Measurements from ENCODE around the gene DDAH1.

The DDAH1 gene

DNA sequence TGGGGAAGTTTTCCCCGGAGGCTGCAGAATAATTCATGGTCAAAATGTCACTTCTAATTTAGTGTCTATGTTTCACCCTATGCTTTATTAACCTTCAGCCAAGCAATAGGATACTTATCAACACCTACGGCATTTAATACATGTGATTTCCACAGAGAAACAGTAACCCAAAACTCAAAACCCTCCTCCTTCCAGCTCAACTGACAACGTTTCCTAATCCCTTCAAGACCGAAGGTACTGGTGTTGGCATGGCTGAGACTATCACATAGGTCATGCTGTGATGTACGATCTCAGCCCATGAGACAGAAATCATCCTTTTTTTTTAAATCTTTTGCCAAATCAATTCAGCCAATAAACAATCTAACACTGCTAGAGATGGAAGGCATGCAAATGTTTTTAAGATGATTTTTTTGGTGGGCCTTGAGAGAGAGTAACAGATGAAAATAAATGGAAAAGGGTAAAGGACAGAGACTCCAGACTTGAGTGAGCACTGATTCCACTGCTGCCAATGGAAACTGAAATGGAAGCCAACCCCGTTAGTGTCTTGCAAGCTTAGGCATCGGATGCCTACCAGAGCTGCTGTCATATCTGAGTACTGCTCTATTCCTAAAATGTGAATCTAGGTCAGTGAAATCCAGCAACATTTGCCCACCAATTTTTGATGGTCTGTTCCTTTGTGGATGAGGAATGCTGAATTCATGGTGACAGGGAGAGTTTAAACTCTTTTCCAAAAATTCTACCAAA lies 125.1 kb downstream of the DDAH1 start:
- TF ChIP-seq, protein P1, sequence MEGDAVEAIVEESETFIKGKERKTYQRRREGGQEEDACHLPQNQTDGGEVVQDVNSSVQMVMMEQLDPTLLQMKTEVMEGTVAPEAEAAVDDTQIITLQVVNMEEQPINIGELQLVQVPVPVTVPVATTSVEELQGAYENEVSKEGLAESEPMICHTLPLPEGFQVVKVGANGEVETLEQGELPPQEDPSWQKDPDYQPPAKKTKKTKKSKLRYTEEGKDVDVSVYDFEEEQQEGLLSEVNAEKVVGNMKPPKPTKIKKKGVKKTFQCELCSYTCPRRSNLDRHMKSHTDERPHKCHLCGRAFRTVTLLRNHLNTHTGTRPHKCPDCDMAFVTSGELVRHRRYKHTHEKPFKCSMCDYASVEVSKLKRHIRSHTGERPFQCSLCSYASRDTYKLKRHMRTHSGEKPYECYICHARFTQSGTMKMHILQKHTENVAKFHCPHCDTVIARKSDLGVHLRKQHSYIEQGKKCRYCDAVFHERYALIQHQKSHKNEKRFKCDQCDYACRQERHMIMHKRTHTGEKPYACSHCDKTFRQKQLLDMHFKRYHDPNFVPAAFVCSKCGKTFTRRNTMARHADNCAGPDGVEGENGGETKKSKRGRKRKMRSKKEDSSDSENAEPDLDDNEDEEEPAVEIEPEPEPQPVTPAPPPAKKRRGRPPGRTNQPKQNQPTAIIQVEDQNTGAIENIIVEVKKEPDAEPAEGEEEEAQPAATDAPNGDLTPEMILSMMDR (conservative IDR thresholded peaks at IDR 0.05; ENCODE audit: low read depth): no peak

DNA sequence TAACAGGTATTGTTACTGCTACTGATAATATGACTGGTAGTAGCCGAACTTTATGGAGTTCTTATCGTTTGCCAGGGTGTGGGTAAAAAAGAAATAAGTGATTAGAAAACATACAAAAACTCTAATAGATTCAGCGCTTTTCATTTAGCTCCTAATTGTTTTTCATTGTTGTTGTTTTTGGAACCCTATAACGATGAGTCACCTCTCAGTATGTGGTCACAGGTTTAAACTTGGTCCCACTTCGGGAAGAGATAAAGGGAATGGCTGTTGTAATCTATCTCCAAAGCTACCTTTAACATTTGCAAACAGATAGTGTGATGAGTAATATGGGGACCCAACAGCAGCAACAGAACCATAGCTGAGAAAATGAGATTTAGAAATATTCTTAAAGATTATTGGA lies 125.9 kb downstream of the DDAH1 start:
- TF ChIP-seq, protein P1 (conservative IDR thresholded peaks at IDR 0.05; ENCODE audit: low read depth): no peak
- DNase-seq (ENCODE audit: low spot score): peak; percentile 39
- ChIA-PET POLR2A (ENCODE audit: low non-redundant PET) (no interaction called here), CTCF (interaction anchor here (0.6 to 0.7 kb wide), 2 partner anchors 9 to 239 kb away, joined by 3 read pairs; no protein-coding TSS in a partner anchor)
- no peak overlapping the region for H3K27ac ChIP-seq

More for the DNA sequence above, 125.1 kb downstream of the DDAH1 start:
- H3K27ac ChIP-seq: no peak overlapping the region
- ChIA-PET POLR2A (ENCODE audit: low non-redundant PET) (no interaction called here), CTCF (interaction anchor here (0.6 to 0.7 kb wide), 3 partner anchors 8 to 238 kb away, joined by 3 read pairs; no protein-coding TSS in a partner anchor)
- DNase-seq (ENCODE audit: low spot score): no peak

DNA sequence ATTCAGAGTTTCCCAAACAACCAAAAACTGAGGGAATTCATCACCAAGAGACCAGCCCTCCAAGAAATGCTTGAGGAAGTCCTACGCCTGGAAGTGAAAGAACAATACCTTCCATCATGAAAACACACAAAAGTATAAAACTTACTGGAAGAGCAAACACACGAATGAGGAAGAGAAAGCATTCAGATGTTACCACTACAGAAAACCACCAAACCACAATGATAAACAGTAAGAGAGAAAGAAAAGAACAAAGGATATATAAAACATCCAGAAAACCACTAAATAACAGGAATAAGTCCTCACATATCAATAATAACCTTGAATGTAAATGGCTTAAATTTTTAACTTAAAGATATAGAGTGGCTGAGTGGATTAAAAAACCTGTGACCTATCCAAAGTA lies 130.0 kb downstream of the DDAH1 start:
- no peak for DNase-seq (ENCODE audit: low spot score)
- CTCF ChIA-PET: no interaction called here

DNA sequence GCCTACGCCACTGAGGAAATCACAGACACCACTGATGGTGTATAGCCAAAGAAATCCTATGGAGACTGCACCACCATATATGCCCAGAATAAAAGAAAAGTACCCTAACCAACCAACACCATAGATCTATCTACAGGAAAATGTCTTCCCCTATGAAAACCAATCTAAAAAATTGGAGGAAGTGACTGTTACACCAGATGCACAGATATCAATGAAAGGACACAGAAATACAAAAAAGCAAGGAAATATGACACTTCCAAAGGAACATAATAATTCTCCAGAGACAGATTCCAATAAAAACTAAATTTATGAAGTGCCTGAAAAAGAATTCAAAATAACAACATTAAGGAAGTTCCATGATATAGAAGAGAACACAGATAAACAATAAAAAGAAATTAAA lies 131.8 kb downstream of the DDAH1 start:
- TF ChIP-seq, protein P1 (conservative IDR thresholded peaks at IDR 0.05; ENCODE audit: low read depth): no peak
- DNase-seq (ENCODE audit: low spot score): no peak
- H3K27ac ChIP-seq: no peak overlapping the region
- ChIA-PET POLR2A (ENCODE audit: low non-redundant PET) (no interaction called here), CTCF (no interaction called here)

More for the DNA sequence above, 130.0 kb downstream of the DDAH1 start:
- POLR2A ChIA-PET (ENCODE audit: low non-redundant PET): no interaction called here
- no peak overlapping the region for H3K27ac ChIP-seq
- TF ChIP-seq, protein P1 (conservative IDR thresholded peaks at IDR 0.05; ENCODE audit: low read depth): no peak

DNA sequence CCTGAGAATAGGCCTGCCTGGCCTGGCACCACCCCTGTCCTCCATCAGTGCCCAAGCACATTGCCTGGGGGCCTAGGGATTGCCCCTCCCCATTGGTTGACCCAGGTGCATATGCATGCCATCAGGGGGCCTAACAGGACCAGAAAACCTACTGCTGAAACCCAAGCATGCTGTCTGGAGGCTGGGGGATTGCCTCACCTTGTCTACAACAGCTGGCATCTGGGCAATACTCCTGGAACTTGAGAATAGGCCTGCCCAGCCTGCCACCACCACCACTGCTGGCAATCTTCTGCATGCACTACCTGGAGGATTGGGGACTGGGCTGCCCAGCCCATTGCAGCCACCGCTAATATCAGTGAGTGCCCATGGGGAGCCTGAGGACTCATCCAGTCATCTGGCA lies 132.4 kb downstream of the DDAH1 start:
- DNase-seq (ENCODE audit: low spot score): no peak
- TF ChIP-seq, protein P1 (conservative IDR thresholded peaks at IDR 0.05; ENCODE audit: low read depth): no peak
- POLR2A ChIA-PET (ENCODE audit: low non-redundant PET): no interaction called here
- CTCF ChIA-PET: no interaction called here
- H3K27ac ChIP-seq: peak overlapping the region; percentile 1; the same call in 1 of the 2 replicates

DNA sequence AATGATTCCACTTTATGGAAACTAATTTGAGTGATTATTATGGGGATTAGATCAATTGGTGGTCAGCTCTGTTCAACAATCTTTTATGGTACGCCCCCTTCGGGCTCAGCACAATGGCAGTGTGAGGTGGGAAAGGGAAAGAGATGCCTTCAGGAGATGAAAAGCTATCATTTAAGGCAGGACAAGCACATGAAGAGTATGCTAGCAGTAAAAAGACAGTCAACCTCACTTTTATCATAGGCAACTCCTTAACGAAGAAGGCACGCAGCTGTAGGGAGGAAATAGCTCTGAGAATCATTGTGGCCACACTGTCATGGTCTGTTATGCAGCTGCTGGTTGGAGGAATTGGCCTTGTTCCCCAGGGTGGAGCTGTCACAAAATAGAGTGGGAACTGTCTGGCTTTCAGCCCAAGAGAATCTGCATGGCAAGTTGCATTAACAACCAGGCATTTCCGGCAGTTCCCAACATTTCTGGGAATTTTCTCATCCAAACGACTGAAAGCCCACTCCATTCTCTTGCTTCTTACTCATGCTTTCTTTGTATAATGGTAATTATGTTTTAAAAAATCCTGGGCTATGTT lies 134.2 kb downstream of the DDAH1 start:
- ChIA-PET CTCF (interaction anchor here (0.6 kb wide), 1 partner anchor 68 kb away, joined by 4 read pairs; no protein-coding TSS in a partner anchor), POLR2A (ENCODE audit: low non-redundant PET) (no interaction called here)
- TF ChIP-seq, protein P1 (conservative IDR thresholded peaks at IDR 0.05; ENCODE audit: low read depth): no peak
- H3K27ac ChIP-seq: peak overlapping the region; percentile 67; the same call in 1 of the 2 replicates
- no peak for DNase-seq (ENCODE audit: low spot score)

Measured in RWPE1 (cell line).